HL-60 (cell line): ENCODE data around the gene SPOCK3.

ENCODE experiments used
- CTCF ChIP-seq: IDR thresholded peaks from one replicate; pipeline ENCODE4 v1.5.1; 2011; ENCODE audit warnings: low read length, control low read depth, inconsistent platforms; ENCODE audit not compliant: insufficient read depth
- POLR2AphosphoS5 ChIP-seq: IDR thresholded peaks from 2 replicates; pipeline ENCODE4 v1.6.1; 2012; ENCODE audit warnings: low read depth
- REST ChIP-seq: IDR thresholded peaks from 2 replicates; pipeline ENCODE4 v1.6.1; 2012; ENCODE audit warnings: low read depth; ENCODE audit not compliant: insufficient replicate concordance

DNA sequence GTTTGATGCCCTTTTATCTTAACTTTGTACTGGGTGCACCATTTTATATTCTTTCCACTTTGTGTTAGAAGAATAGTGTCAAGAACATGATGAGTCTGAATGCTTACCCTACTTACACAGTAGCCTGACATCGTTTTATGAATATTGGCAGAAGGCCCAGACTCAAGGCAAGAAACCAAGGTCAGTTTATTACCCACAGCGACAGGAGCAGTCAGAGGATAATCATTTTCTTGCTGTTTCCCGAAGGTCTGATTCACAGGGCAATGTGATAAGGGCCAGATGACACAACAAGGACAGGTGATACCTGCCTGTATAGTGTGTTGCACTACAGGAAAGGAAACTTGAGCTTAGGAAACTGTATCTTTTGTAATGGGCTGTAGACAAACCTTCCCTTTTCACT, 417.4 kb downstream of the SPOCK3 start:
- no peak for TF ChIP-seq CTCF
- TF ChIP-seq POLR2AphosphoS5 = no peak
- TF ChIP-seq REST = no peak
